H1 (cell line): ENCODE results near the gene LAMC1. TPM values are rescaled to one million over a fixed set of nuclear protein-coding genes. Genes with fewer than 3 reads are reported as not detected.

Experiments used
- ATF3 ChIP-seq: IDR thresholded peaks from 2 replicates; pipeline ENCODE4 v1.6.1; 2011; ENCODE audit warnings: low read depth, mild to moderate bottlenecking, low read length; ENCODE audit not compliant: insufficient read depth
- MAFK ChIP-seq: IDR thresholded peaks from 2 replicates; pipeline ENCODE4 v1.6.1; 2012; ENCODE audit warnings: low read depth, mild to moderate bottlenecking, improper control_type of control experiment, low read length
- ZNF274 ChIP-seq: IDR thresholded peaks from 2 replicates; pipeline ENCODE4 v1.7.0; 2012; ENCODE audit warnings: low read length, borderline replicate concordance; ENCODE audit errors: extremely low read depth
- polyA plus RNA-seq, 7 experiments: library from polyadenylated mRNA; depleted of rRNA in 3 of 7; stranded (reverse) in 5 of 7; unstranded in 2 of 7; fragments of >200 nt in 5 of 7; fragments of 200-250 nt in 2 of 7; gene quantifications; 1 replicate in 5 of 7; 2 replicates in 1 of 7; 4 replicates in 1 of 7; pipeline versions ENCODE4 v1.2.1 to v1.2.3, GENCODE V29; 2011 to 2013; ENCODE audit warnings: missing spikeins in 2 of 7, mixed read lengths in 2 of 7
- total RNA-seq: library from RNA; stranded (reverse); fragmentation: NEBNext Ultra II Directional; extraction: Animal tissue kit (Norgen Biotek cat#: 25700); gene quantifications from 2 replicates; pipeline ENCODE4 v1.2.1, GENCODE V29; 2021

Gene LAMC1
- total and polyA plus RNA-seq, 2 of the 8 experiments (the other 6 are each of a cell fraction or from before 2014, with no cell fraction given), result 47.6 to 90.3 TPM

GRCh38 chr1:183091181-183091580 is 68.0 kb downstream of the LAMC1 start (continued):
- TF ChIP-seq ZNF274 (no peak), ATF3 (no peak), MAFK (no peak)
